Measurements from ENCODE around the gene FAM135A. TPM values are rescaled to one million over a fixed set of nuclear protein-coding genes. Genes with fewer than 3 reads are reported as not detected.

The FAM135A gene
- total RNA-seq, 2 donors from 2014 or later = 36.4 to 54.8 TPM

DNA sequence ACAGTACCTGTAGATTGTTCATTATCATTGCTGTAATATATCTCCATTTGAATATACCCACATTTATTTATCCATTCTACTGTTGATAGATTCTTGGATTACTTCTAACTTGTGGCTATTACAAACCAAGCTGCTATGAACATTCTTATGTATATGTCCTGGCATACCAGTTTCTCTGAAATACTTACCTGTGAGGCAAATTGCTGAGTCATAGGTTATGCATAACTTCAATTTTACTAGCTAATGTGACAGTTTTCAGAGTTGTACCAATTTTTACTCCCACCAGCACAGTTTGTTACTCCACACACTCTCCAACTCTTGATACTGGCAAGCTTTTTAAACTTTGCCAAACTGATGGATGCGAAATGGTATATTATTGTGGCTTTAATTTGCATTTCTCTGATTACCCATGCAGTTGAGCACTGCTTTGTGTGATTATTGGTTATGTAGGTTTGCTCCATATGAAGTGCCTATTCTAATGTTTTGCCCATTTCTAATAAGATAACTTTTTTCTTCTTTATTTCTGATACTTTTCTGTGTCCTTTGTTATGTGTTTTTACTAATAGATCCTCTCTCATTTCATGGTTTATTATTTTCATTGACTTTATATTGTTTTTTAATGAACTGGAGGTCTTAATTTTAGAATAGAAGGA lies 90.6 kb downstream of the FAM135A start:
- intact Hi-C loops (cut with DNase I) = no loop called here
- no peak for DNase-seq
- Histone ChIP-seq H3K4me3 (no peak overlapping the region), H3K27me3 (no peaks in the 10 kb centered on the region), H3K4me1 (no peaks in the 10 kb centered on the region), H3K36me3 (no peaks in the 10 kb centered on the region), H3K27ac (no peak overlapping the region), H3K9ac (ENCODE audit: low read depth in 2 of 2, low read length in 2 of 2) (no peak overlapping the region), H3K9me3 (no peaks in the 10 kb centered on the region)
- TF ChIP-seq, protein P1, sequence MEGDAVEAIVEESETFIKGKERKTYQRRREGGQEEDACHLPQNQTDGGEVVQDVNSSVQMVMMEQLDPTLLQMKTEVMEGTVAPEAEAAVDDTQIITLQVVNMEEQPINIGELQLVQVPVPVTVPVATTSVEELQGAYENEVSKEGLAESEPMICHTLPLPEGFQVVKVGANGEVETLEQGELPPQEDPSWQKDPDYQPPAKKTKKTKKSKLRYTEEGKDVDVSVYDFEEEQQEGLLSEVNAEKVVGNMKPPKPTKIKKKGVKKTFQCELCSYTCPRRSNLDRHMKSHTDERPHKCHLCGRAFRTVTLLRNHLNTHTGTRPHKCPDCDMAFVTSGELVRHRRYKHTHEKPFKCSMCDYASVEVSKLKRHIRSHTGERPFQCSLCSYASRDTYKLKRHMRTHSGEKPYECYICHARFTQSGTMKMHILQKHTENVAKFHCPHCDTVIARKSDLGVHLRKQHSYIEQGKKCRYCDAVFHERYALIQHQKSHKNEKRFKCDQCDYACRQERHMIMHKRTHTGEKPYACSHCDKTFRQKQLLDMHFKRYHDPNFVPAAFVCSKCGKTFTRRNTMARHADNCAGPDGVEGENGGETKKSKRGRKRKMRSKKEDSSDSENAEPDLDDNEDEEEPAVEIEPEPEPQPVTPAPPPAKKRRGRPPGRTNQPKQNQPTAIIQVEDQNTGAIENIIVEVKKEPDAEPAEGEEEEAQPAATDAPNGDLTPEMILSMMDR (IDR thresholded peaks at IDR 0.05) = no peak

DNA sequence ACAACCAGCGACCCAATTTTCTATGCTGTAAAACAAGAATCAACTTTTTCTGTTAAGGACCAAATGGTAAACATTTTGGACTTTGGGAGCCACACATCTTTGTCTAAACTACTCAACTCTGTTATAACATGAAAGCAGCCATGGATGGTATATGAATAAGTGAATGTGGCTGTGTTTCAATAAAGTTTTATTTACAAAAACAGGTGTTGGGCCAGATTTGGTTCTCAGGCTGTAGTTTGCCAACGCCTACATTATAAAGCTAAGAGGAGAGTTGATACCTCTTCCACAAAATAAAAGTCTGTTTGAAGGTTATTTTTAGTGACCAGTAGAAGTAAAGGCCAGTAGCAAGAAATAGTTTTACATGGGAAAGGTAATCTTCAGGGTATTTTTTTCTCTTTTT lies 93.0 kb downstream of the FAM135A start:
- no peak overlapping the region for H3K4me3 ChIP-seq
- no peaks in the 10 kb centered on the region for H3K36me3 ChIP-seq
- H3K4me1 ChIP-seq = no peaks in the 10 kb centered on the region
- H3K9me3 ChIP-seq = no peaks in the 10 kb centered on the region
- no peak for DNase-seq
- H3K9ac ChIP-seq (ENCODE audit: low read depth in 2 of 2, low read length in 2 of 2) = no peak overlapping the region
- intact Hi-C loops (cut with DNase I) = no loop called here
- H3K27ac ChIP-seq = peak overlapping the region; percentile 62
- no peaks in the 10 kb centered on the region for H3K27me3 ChIP-seq
- TF ChIP-seq, protein P1 (IDR thresholded peaks at IDR 0.05) = no peak

DNA sequence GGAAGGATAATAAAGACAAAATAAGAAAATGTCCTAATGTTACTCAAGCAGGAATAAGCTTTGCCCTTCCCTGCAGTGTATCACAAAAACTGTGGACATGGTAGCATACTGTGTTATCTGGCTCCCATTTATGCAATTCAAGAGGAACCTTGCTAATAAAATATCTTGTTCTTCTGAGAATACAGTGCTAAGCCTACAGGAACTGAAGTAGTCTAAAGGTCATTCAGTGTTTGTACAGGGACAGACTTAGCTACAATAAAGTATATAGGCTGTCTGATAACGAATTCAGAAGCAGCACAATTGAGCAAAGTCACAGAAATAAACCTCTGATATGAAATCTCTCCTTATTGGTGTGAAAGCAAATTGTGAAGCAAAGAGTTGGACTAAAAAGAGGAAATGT lies 93.9 kb downstream of the FAM135A start:
- H3K9me3 ChIP-seq = no peaks in the 10 kb centered on the region
- intact Hi-C loops (cut with DNase I) = no loop called here
- TF ChIP-seq, protein P1 (IDR thresholded peaks at IDR 0.05) = no peak
- H3K4me3 ChIP-seq = no peak overlapping the region
- H3K36me3 ChIP-seq = no peaks in the 10 kb centered on the region
- no peaks in the 10 kb centered on the region for H3K4me1 ChIP-seq
- peak; percentile 26 for DNase-seq
- no peaks in the 10 kb centered on the region for H3K27me3 ChIP-seq
- H3K9ac ChIP-seq (ENCODE audit: low read depth in 2 of 2, low read length in 2 of 2) = no peak overlapping the region
- peak overlapping the region; percentile 62 for H3K27ac ChIP-seq

DNA sequence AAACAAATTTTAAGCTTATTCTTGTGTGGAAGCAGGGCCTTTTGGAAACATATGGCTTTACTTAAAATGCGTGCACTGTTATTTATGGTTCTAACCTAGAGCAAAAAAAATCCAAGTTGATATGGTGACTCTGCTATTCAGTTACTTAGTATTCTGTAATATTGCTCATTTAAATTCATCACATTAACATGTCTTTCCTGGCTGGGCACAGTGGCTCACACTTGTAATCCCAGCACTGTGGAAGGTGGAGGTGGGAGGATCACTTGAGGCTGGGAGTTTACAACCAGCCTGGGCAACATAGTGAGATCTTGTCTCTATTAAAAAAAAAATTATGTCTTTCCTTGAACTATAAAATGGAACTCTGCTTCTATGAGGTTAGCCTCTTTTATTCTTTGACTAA lies 95.6 kb downstream of the FAM135A start:
- H3K27me3 ChIP-seq = no peaks in the 10 kb centered on the region
- intact Hi-C loops (cut with DNase I) = no loop called here
- no peaks in the 10 kb centered on the region for H3K9me3 ChIP-seq
- DNase-seq = no peak
- H3K9ac ChIP-seq (ENCODE audit: low read depth in 2 of 2, low read length in 2 of 2) = no peak overlapping the region
- no peaks in the 10 kb centered on the region for H3K36me3 ChIP-seq
- TF ChIP-seq, protein P1 (IDR thresholded peaks at IDR 0.05) = no peak
- H3K4me1 ChIP-seq = no peaks in the 10 kb centered on the region
- no peak overlapping the region for H3K4me3 ChIP-seq
- no peak overlapping the region for H3K27ac ChIP-seq

DNA sequence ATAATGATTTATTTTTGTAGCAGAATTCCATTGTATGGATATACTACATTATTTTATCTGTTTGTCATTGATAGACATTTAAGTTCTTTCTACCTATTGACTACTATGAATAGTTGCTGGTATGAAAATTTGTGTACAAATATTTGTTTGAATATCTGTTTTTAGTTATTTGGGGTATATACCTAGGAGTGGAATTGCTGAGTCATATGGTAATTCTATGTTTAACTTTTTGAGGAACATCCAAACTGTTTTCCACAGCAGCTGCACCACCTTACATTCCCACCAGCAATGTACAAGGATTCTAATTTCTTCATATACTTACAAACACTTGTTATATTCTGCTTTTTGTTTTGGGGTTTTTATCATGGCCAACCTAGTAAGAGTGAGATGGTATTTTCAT lies 97.3 kb downstream of the FAM135A start:
- intact Hi-C loops (cut with DNase I) = no loop called here
- Histone ChIP-seq H3K27ac (no peak overlapping the region), H3K4me1 (no peaks in the 10 kb centered on the region), H3K36me3 (no peaks in the 10 kb centered on the region), H3K4me3 (no peak overlapping the region), H3K27me3 (no peaks in the 10 kb centered on the region), H3K9me3 (no peaks in the 10 kb centered on the region), H3K9ac (ENCODE audit: low read depth in 2 of 2, low read length in 2 of 2) (no peak overlapping the region)
- TF ChIP-seq, protein P1 (IDR thresholded peaks at IDR 0.05) = no peak
- no peak for DNase-seq

Measured in colonic mucosa (tissue), 4 donors.